GM12891 (cell line): Measurements from ENCODE around the gene TGFBR2.

Experiments used
- DNase-seq: peaks from one replicate; pipeline ENCODE4 v3.0.0; 2011; ENCODE audit warnings: low spot score; ENCODE audit not compliant: insufficient read length
- FAIRE-seq: peaks from 2 replicates; lab custom pipeline; 2011; peaks lifted over from hg19 to GRCh38; lab: Jason Lieb, UNC
- PAX5 ChIP-seq: IDR thresholded peaks from 2 replicates; pipeline ENCODE4 v1.6.1; 2011; ENCODE audit warnings: low read length, moderate library complexity, mild to moderate bottlenecking; ENCODE audit not compliant: insufficient read depth, severe bottlenecking
- POLR2A ChIP-seq: IDR thresholded peaks from 2 replicates; pipeline ENCODE4 v1.6.1; 2011; ENCODE audit warnings: low read depth, low read length, control low read depth
- POLR2AphosphoS5 ChIP-seq: IDR thresholded peaks from 2 replicates; pipeline ENCODE4 v1.6.1; 2011; ENCODE audit warnings: low read depth, low read length, control low read depth
- POU2F2 ChIP-seq: IDR thresholded peaks from 2 replicates; pipeline ENCODE4 v1.6.1; 2011; ENCODE audit warnings: low read depth, mild to moderate bottlenecking, control low read depth, low read length, moderate library complexity
- SPI1 ChIP-seq: IDR thresholded peaks from 2 replicates; pipeline ENCODE4 v1.6.1; 2011; ENCODE audit warnings: low read depth, low read length, control low read depth
- TAF1 ChIP-seq: IDR thresholded peaks from 2 replicates; pipeline ENCODE4 v1.6.1; 2011; ENCODE audit warnings: low read depth, low read length, control low read depth

TGFBR2 gene

DNA sequence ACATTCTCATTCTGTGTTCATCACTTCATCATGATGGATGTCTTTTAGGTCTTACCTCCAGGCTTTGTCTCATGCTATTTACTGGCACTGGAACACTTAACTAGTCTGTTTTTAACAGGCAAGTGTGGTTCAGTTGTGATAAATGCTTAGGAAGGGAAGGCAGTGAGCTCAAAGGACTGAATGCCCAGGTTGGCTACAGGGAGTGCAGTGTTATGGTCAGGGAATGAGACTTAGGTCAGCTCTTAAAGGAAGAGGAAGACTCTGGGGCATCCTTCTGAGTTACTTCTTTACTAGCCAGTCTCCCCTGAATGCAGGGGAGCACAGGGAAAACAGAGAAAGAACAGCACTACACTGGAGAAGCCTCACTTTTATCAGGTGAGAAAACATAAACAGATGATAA is 72.6 kb downstream of the TGFBR2 start:
- no peak for FAIRE-seq
- TF ChIP-seq POU2F2 (no peak), POLR2A (no peak), POLR2AphosphoS5 (no peak), TAF1 (no peak), SPI1 (no peak)

GRCh38 chr3:30680789-30681648 is 74.6 kb downstream of the TGFBR2 start:
- DNase-seq (no peak), FAIRE-seq (no peak)
- TF ChIP-seq POU2F2 (no peak), POLR2AphosphoS5 (no peak), TAF1 (no peak), POLR2A (no peak), PAX5 (no peak), SPI1 (no peak)

More for the DNA sequence above, 72.6 kb downstream of the TGFBR2 start:
- no peak for DNase-seq

- FAIRE-seq (no peak), DNase-seq (no peak)
- TF ChIP-seq POLR2AphosphoS5 (no peak), POU2F2 (no peak), PAX5 (no peak), POLR2A (no peak), SPI1 (no peak), TAF1 (no peak)
These were observed 75.3 kb downstream of the TGFBR2 start for GRCh38 chr3:30681649-30682211.

- FAIRE-seq (no peak), DNase-seq (no peak)
- TF ChIP-seq POLR2AphosphoS5, result no peak
These were observed 76.2 kb downstream of the TGFBR2 start for GRCh38 chr3:30682434-30683155.

DNA sequence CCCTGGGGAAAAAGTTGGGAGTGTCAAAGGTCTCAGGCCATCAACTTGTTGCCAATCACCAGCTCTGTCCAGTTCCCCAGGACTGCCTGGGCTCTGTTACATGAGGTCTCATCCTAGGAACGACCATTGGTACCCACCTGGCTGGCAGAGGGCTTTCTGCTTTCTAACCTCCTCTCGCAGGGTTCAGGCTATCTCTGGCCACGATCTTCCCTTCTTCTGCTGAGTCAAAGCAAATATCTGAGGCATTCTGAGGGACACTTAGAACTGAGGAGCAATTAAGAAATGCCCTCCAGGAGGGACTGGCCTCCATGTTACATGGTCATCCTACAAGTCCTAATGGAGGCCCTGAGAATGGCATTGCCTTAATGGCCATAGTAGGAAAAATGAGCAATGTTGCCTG is 77.4 kb downstream of the TGFBR2 start:
- no peak for TF ChIP-seq PAX5
- TF ChIP-seq POLR2A, result no peak
- no peak for TF ChIP-seq POLR2AphosphoS5
- no peak for TF ChIP-seq POU2F2
- TF ChIP-seq TAF1, result no peak
- TF ChIP-seq SPI1, result no peak
- FAIRE-seq (no peak), DNase-seq (no peak)

DNA sequence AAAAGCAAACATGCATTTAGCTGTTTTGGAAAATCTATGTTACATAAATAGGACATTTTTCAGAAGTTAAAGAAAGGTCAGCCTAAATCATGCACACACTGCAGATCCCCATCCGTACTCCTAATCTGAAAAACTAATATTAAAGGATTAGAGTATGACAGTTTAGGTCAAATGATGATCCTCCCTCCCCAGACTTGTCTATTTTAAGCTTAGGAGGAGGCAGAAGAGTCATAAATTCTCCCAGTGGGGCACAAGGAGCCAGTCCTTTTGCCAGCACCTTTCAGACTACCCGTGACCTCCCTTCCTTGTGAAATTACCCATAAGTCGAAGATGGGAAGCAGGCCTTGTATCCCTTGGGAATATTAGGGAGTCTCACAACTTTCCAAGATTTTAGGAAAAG is 78.0 kb downstream of the TGFBR2 start:
- DNase-seq (no peak), FAIRE-seq (no peak)
- TF ChIP-seq SPI1 (no peak), POLR2A (no peak), TAF1 (no peak), PAX5 (no peak), POLR2AphosphoS5 (no peak), POU2F2 (no peak)

- no peak for FAIRE-seq
- no peak for TF ChIP-seq POU2F2
- no peak for TF ChIP-seq SPI1
- TF ChIP-seq POLR2AphosphoS5, result no peak
- no peak for TF ChIP-seq TAF1
- no peak for TF ChIP-seq POLR2A
- no peak for DNase-seq
These were observed 78.9 kb downstream of the TGFBR2 start for GRCh38 chr3:30685267-30685667.

GRCh38 chr3:30686176-30686575 is 79.8 kb downstream of the TGFBR2 start:
- no peak for TF ChIP-seq POU2F2
- FAIRE-seq (no peak), DNase-seq (no peak)

DNA sequence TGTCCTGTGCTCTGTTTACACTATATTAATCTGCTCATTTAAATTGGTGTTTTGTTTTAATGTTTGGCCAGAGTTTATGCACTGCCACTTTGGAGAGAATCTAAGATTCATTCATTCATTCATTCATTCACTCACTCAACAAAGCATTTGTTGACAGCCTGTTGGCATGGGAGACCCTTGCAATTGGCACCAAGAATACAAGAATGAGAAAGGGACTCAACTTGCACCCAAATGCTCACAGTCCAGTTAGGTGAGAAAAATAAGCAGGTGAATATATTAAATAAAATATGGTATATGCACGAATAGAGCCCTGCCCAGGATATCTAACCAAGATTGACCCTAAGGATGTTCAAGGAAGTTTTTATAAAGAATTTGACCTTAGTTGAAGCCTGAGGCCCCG is 80.4 kb downstream of the TGFBR2 start:
- no peak for FAIRE-seq
- TF ChIP-seq POLR2AphosphoS5 (no peak), TAF1 (no peak), SPI1 (no peak), POLR2A (no peak), POU2F2 (no peak), PAX5 (no peak)
- no peak for DNase-seq

DNA sequence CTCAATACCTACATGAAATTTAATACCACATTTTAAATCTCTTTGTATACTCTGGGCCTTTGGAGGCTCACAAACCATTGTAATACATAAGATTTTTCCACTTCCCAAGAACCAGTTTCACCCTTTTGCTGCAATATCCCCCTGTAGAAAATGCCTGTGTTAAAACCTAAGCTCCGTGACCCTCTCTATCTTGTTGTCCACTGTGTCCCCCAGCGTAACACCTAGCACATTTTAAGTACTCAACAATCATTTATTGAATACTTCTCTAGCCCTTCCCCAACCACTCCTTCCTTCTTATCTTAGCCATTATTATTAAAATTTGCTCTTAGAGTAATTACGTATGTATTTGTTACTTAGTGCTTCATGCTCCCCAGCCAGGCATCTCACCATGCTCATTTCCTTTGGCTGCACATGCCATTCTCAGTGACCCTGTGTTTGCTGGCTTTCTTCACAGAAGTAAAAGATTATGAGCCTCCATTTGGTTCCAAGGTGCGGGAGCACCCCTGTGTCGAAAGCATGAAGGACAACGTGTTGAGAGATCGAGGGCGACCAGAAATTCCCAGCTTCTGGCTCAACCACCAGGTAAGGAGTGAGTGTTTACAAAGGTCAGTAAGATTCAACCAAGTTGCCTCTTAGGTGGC is 81.6 kb downstream of the TGFBR2 start:
- DNase-seq (no peak), FAIRE-seq (no peak)
- TF ChIP-seq POU2F2 (no peak), SPI1 (no peak), TAF1 (no peak), POLR2AphosphoS5 (no peak), PAX5 (no peak), POLR2A (no peak)
